NCI-H526 treated with DMSO at 0.1 percent for 48 hours (cell line): ENCODE results near the gene CETN1.

ENCODE experiments used
- DNase-seq: peaks from one replicate; lab custom pipeline; 2025; lab: John Stamatoyannopoulos, UW

Gene CETN1

GRCh38 chr18:580154-580553 lies at the start of gene CETN1:
Gene CETN1, plus strand, starts transcription at chr18:580380. Its CDS starts 29 bp downstream, at chr18:580409.
- no peak for DNase-seq

DNA sequence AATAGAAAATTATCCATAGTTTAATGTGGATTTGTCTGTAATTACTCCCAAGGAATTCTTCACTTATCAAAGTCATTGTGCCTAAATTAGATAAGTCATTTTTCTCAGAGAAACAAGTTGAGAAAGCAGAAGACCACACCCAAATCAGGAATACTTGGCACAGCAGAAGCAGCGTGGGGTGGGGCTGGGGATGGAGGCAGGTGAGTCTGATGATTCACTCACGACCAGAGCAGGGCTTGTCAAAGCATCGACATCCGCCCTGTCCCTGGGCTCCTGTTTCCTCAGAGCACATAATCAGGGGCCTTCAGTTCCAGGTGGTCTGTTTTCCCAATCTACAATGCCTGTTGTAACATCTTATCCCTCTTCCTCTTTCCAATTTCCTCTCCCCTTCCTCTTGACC lies 48.2 kb upstream of the CETN1 start:
- no peak for DNase-seq

GRCh38 chr18:532632-533031 lies 47.5 kb upstream of the CETN1 start:
- no peak for DNase-seq

- DNase-seq: no peak
These were observed 46.1 kb upstream of the CETN1 start for GRCh38 chr18:533995-534601.

GRCh38 chr18:543447-544078 lies 36.6 kb upstream of the CETN1 start:
- no peak for DNase-seq

DNA sequence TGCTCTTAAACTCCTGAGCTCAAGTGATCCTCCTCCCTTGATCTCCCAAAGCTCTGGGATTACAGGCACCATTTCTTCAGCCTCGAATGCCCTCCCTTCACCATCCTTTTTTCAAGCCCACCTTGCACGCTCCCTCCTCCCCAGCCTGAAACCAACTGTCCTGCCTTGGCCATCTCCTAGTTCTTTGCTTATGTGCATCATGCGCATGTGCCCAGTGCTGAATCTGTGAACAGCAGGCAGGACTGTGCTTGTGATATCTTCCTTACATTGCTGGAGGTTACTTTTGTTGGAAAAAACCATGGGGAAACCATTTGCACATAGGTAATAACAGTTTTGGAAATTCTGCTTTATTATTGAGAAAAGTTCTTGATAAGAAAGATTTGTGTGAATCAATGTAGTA lies 30.2 kb upstream of the CETN1 start:
- DNase-seq: no peak

DNA sequence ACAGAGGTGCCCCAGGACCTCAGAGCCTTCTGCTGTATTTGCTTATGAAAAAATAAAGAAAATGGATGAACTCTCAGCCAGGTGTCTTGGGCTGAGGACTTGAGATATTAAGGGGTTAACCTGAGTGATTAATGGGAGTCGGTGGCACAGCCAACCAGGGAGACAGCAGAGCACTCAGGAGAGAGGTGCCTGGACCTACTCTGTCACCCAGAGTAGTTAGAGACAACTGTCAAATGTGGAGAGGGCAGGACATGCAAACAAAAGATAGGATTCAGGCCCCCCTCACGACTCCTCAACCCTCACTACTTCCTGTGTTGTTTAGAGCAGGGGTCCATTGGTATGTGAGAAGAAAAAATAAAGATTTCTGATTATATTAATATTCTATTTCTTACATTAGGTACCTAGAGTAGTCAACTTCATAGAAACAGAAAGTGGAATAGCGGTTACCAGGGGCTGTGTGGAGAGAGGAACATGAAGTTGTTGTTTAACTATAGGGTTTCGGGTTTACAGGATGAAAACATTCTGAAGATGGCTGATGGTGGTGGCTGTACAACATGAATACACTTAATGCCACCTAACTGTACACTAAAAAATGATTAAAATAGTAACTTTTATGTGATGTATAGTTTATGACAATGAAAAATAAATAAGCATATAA lies 28.6 kb upstream of the CETN1 start:
- DNase-seq: no peak

DNA sequence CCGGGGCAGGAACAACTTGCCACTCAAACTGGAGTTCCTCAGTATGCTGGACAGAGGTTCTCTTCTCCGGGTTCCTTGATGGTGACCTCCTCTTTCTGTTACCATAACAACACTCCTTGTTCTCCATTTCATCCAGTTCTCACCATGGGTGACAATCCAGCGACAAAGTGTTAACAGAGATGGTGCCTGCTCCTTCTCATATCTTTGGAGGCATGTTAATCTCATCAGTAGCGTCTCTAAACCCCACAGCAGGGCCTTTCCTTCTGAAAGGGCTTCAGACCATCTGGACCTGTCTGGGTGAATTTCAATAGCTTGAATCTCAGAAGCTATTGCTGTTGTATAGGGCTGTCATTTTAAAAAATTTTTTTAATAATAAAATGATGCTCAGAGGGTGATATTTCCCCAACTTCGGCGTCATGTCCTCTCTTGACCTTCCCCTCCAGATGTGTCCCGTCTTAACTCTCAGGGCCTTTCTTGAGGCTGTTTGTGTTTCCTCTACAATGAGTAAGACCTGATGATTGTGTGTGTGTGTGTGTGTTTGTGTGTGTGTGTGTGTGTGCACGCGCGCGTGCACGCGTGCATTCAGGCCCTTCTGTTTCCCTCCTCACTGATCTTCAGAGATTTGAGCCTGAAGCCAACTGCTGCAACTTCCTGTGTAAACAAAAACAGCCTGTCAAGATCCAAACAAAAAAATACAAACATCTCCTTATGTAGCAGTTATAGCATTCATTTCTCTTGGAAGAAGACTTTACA lies 24.3 kb upstream of the CETN1 start:
- no peak for DNase-seq

DNA sequence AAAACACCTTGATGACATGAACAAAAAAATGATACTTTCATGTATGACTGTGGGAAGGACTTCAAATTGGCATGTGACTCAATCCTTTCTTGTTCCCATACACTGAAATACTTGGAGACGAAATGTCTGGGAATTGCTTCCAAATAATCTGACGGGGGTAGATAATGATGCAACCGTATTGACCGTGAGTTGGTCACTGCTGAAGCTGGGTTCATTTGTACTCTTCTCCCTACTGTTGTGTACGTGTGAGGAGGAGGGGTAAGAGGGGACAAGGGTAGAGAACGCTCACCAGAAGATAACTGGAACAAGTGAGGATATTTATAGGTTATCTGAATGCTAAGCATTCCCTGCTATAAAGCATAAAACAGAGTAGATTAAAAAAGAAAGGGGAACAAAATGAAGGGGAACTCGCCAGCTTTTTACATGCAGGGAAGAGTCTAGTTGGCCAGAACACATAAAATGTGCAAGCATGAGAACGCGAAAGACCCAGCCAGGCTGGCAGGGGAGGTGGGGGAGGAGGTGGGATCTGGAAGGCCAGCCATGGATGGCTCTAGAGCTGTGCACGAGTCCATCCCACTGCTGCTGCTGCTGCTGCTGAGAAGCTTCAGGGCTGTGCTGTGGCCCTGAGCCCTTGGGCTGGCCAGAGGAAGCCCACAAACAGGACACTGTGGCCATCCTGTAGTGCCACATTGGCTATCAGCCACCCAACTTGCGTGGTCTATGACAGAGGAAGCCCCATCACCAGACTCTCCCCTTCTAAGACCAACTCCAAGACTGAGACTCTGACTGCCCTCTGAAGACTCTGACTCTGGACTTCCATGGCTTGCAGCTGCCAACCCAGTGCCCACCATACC lies 15.2 kb upstream of the CETN1 start:
- no peak for DNase-seq

DNA sequence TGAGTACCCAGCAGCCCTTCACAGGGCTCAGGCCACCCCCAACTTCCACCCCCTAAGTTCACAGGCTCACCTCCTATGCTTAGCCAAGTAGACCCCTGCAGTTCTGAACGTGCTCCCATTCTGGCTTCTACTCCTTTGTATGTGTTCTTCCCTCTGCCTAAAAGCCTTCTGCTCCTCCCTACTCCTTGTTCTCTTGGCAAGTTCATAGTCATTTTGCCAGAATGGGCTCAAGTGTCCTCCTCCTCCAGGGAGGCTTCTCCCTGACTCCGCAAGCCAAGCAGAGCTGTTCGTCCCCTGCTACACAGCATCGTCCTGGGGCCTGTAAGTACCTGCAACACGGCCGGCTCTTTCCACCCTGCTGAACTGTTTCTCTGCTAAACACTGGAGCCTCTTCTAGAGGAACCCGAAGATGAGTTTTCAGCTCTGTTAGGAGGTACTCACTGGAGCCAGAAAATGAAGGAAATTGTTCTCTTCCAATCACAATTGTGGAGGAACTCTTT lies 14.6 kb upstream of the CETN1 start:
- no peak for DNase-seq

- no peak for DNase-seq
These were observed 13.1 kb upstream of the CETN1 start for GRCh38 chr18:567122-567521.

DNA sequence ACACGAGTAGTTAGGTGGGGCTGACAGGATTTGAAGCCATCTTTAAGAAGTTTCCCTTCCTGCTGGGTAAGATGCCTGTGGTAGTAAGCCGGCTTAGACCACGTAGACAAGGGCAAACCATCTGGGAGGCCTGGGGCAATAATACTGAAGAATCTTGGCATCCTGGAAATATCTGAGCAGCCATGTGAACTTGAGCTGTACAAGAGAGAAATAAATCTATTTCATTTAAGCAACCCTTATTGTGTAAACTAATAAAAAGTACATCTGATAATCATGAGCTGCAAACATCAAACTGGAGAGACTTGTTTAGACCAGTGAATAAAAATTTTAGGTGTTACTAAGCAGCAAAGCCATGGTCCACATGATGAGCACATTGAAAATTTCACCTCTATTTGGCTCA lies 11.4 kb upstream of the CETN1 start:
- DNase-seq: no peak

DNA sequence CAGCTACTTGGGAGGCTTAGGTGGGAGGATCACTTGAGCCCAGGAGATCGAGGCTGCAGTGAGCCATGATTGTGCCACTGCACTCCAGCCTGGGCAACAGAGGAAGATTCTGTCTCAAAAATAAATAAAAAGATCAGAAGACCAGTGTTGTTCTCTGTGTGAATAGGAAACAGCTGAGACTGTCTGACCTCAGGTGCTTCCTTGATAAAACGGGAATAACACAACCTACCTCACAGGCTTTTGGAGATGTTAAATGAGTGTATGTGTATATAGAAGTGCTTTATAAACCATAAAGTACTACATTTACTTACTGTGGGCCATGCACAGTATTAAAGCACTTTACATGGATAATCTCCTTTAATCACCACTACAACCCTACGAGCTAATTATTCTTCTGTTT lies 9.9 kb upstream of the CETN1 start:
- DNase-seq: no peak

GRCh38 chr18:570697-571096 lies 9.5 kb upstream of the CETN1 start:
- no peak for DNase-seq

GRCh38 chr18:572091-572830 lies 7.9 kb upstream of the CETN1 start:
- no peak for DNase-seq

DNA sequence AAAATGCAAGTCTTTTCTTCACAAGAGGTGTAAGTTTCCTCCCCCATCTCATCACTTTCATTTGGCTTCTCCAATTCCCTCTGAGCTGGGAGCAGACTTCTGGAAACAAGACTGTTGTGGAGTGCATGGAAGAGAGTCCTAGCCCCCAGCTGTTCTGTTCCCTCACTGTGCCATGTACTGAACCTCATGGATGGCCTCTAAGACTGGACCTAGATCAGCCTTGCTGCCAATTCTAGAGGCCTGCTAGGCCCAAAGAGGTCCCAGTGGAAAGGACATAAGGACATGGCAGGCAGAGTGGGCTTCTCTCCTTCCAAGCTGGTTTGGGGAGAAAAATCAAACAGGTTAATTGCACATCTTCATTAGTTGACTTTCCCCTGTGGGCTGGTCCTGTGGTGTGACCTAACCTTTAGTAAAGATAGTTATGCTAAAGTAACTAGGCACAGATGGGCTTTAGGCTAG lies 7.3 kb upstream of the CETN1 start:
- no peak for DNase-seq

DNA sequence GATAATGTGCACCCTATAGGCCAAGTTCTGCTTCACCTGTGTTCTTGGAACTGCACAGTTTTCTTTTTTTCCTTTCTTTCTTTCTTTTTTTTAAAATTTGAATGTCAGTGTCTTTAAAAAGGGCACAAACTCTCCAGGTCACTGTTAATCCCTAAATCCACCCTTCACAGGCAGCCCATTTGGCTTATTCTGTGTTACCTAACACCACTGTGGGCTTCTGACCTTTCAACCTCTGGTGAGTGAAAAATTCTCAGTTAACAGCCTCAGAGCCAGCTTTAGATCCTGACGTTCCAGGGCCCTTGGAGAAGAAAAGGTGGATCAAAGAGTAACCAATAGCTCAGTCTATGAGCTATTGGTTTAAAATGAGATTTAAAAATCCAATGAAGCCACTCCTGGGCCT lies 6.8 kb upstream of the CETN1 start:
- DNase-seq: no peak

DNA sequence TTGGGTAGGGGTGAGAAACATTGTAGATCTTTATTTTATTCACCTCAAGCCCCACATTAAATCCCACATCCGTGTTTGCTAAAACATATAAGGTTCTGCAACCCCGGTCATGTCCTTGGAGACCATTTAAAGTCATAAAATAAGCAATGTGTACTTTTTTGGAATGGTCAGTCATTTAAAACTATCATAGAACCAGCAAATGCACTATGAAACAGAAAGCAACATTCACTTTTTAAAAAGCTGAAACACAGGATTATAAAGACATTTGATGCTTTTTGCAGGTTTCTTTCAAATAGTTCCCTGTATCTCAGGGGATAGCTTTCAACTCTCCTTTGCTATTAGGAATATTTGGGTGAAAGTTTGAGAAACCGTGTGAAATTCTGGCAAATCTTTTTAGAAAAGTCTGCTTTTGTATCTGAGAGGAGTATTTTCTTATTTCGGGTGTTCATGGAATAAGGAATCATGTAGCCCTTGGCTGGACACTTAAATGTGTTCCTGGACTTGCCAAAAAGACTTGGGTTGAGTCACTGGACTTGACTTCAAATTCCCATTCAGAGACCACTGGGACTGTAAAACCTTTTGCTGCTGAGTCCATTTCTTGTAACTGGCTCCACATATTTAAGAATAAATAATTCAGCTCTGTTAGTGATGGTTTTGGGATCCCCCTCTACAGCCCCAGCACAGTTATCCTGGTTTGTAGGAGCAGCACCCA lies 5.9 kb upstream of the CETN1 start:
- DNase-seq: no peak

DNA sequence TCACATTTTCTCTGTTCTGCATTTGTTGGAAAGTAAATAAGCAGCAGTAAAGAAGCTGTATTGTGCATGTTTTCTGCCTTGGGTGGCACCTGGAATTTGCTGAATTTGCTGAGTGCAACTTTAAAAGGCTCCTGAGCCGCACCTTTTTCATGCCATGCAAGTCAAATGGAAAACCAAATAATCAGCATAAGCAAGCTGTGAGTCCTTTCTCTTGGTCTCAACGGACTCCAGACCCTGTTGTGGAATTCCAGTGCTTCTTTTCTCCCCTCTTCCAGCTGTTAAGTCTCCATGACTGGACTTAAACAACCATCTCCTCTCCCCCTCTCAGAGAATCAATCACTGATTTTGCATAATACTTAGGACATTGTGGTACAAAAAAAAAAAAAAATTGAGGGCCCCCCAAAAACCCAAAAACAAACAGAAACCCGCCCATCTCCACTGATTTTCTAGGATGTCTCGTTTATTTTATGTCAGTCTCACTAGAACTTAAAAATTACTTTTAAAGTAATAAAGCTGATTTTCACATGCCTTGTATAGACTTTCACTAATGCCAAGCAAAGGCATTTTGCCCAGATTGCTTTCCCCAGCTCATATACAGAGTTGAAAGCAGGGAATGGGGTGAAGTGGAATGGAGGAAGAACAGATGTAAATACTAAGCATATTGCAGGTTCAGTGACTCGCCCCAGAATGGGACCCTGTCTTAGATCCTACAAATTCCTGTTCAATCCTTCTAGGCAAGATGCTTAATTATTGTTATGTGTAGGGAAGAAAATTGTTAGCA lies 5.1 kb upstream of the CETN1 start:
- DNase-seq: no peak

DNA sequence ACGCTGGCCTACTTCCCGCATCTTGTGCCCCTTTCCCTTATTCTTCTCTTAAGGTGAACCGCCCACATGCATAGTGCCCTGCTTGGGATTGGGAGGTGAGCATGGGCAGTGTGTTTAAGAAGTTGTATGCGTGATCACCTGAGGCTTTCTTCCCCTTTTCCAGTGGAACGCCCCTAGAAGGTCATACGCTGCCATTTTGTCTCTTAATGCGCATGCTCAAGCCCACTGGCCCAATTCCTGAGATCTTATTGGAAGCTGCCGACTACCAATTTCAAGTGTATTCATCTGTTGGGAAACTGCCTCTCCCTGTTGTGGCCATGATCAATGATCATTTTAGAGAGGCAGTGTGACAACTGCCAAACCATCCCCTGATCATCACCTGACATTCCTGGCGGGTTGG lies 3.3 kb upstream of the CETN1 start:
- no peak for DNase-seq
